Measurements from ENCODE around the gene PIP5KL1. TPM values are rescaled to one million over a fixed set of nuclear protein-coding genes. Genes with fewer than 3 reads are reported as not detected.

Gene PIP5KL1
- total and polyA plus RNA-seq, 2 donors (not counting 3 experiments of a cell fraction or from before 2014, with no cell fraction given), result 1.5 to 2.9 TPM

GRCh38 chr9:127875306-127875966 is 55.1 kb downstream of the PIP5KL1 start:
- FAIRE-seq (no peak), DNase-seq (ENCODE audit: low read depth, low spot score) (no peak)
- POLR2A ChIA-PET, result interaction anchor here (1.1 kb wide), 1 partner anchor 42 kb away, joined by 3 read pairs; the partner anchor contains the start of gene ST6GALNAC4
- Histone ChIP-seq H3K9me3 (replicated peaks; ENCODE audit: control insufficient read depth, insufficient read depth, low read length) (no peaks in the 10 kb centered on the region), H3K27me3 (ENCODE audit: control insufficient read depth in 2 of 2, insufficient read depth in 2 of 2, low read length in 2 of 2) (no peaks in the 10 kb centered on the region), H3K4me1 (ENCODE audit: control insufficient read depth, extremely low read depth, insufficient read depth, low read length) (peaks cover 14% of the 10 kb centered on the region), H3K36me3 (ENCODE audit: control insufficient read depth in 2 of 2, extremely low read depth in 1 of 2, insufficient read depth in 2 of 2, low read length in 2 of 2) (peaks cover 0 to 20% of the 10 kb centered on the region in 2 experiments), H2AFZ (ENCODE audit: low read depth, low read length) (no peak overlapping the region), H3K4me3 (replicated peaks in 1 of 3; ENCODE audit: insufficient read depth in 1 of 3, low read depth in 1 of 3, low read length in 3 of 3) (no peak overlapping the region), H3K9me1 (replicated peaks; ENCODE audit: control insufficient read depth, extremely low read depth, insufficient read depth, low read length) (no peaks in the 10 kb centered on the region), H3K27ac (ENCODE audit: insufficient read depth, low read depth, low read length) (no peak overlapping the region), H3K9ac (replicated peaks; ENCODE audit: extremely low read depth, insufficient read depth, low read length) (no peak overlapping the region), H3K79me2 (ENCODE audit: control insufficient read depth, insufficient read depth, low read length) (peaks cover 18% of the 10 kb centered on the region), H4K20me1 (replicated peaks; ENCODE audit: control insufficient read depth, extremely low read depth, insufficient read depth, low read length) (no peaks in the 10 kb centered on the region), H3K4me2 (ENCODE audit: insufficient read depth, low read length) (no peak overlapping the region)
- TF ChIP-seq POLR2AphosphoS5 (IDR thresholded peaks at IDR 0.05; ENCODE audit: insufficient read depth, low read depth, low read length) (no peak), MYC (IDR thresholded peaks at IDR 0.05; ENCODE audit: low read depth, low read length) (no peak), JUN (IDR thresholded peaks at IDR 0.05; ENCODE audit: borderline replicate concordance, insufficient read depth, insufficient read length, low read depth) (no peak), GATA2 (IDR thresholded peaks at IDR 0.05; ENCODE audit: insufficient read depth, insufficient read length, low read depth, low read length) (no peak), EZH2 (IDR thresholded peaks at IDR 0.05; ENCODE audit: borderline replicate concordance, low read depth, low read length, severe bottlenecking) (no peak), POLR2A (IDR thresholded peaks at IDR 0.05; ENCODE audit: low read depth, low read length) (no peak), CTCF (IDR thresholded peaks at IDR 0.05; ENCODE audit: extremely low read depth in 1 of 2, insufficient read depth in 1 of 2, low read depth in 1 of 2, low read length in 2 of 2) (no peak), FOS (IDR thresholded peaks at IDR 0.05; ENCODE audit: borderline replicate concordance, insufficient read depth, low read length) (no peak)
- TF ChIP-seq, protein P1, sequence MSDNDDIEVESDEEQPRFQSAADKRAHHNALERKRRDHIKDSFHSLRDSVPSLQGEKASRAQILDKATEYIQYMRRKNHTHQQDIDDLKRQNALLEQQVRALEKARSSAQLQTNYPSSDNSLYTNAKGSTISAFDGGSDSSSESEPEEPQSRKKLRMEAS (IDR thresholded peaks at IDR 0.05; ENCODE audit: insufficient read depth, insufficient read length), result no peak
- BruUV-seq (replicated peaks), result no TSS peak
- dilution Hi-C loops (cut with MboI; ENCODE audit: extremely low pct_ligation_motif_present, low sequenced_read_pairs), result no loop called here
- CTCF ChIA-PET, result interaction anchor here (1.0 kb wide), 1 partner anchor 20 kb away, joined by 3 read pairs; no protein-coding TSS in a partner anchor
- intact Hi-C loops (cut with micrococcal nuclease), result no loop called here

Measured in endothelial cell of umbilical vein (primary cell).